Keratinocyte (primary cell): ENCODE results near the gene EML5. TPM values are rescaled to one million over a fixed set of nuclear protein-coding genes. Genes with fewer than 3 reads are reported as not detected.

Experiments
- DNase-seq: peaks from one replicate; pipeline ENCODE4 v3.0.0-alpha.2; 2011; ENCODE audit warnings: low read depth, missing footprints, low spot score
- FAIRE-seq: peaks from 2 replicates; lab custom pipeline; 2011; peaks lifted over from hg19 to GRCh38; lab: Jason Lieb, UNC
- H2AFZ ChIP-seq: 2 replicates; pipeline ENCODE4 v1.6.0; 2012; ENCODE audit warnings: low read length, control low read depth, inconsistent platforms; ENCODE audit not compliant: control insufficient read depth
- H3K27ac ChIP-seq: 2 replicates; pipeline ENCODE4 v1.5.1; 2011; ENCODE audit warnings: low read length; ENCODE audit not compliant: control insufficient read depth, insufficient read depth
- H3K27me3 ChIP-seq: 3 replicates; pipeline ENCODE4 v1.6.0; 2011; ENCODE audit warnings: low read length; ENCODE audit not compliant: control insufficient read depth, insufficient read depth; ENCODE audit errors: extremely low read depth
- H3K36me3 ChIP-seq, 2 experiments: 2 replicates in 1 of 2; 3 replicates in 1 of 2; pipeline ENCODE4 v1.5.1; 2011; ENCODE audit warnings: low read length in 2 of 2, mild to moderate bottlenecking in 1 of 2; ENCODE audit not compliant: control insufficient read depth in 2 of 2, insufficient read depth in 2 of 2; ENCODE audit errors: extremely low read depth in 1 of 2
- H3K4me1 ChIP-seq: 3 replicates; pipeline ENCODE4 v1.5.1; 2011; ENCODE audit warnings: low read length; ENCODE audit not compliant: control insufficient read depth, insufficient read depth; ENCODE audit errors: extremely low read depth
- H3K4me2 ChIP-seq: 3 replicates; pipeline ENCODE4 v1.6.0; 2011; ENCODE audit warnings: low read depth, low read length; ENCODE audit not compliant: control insufficient read depth, insufficient read depth; ENCODE audit errors: extremely low read depth
- H3K4me3 ChIP-seq, 3 experiments: fragments of 200-600 bp in 1 of 3; sonication (generic) in 1 of 3; 2 replicates in 2 of 3; 3 replicates in 1 of 3; pipeline ENCODE4 v1.5.1; 2011 to 2016; ENCODE audit warnings: low read length in 3 of 3, mild to moderate bottlenecking in 3 of 3, control low read depth in 2 of 3, inconsistent platforms in 1 of 3, low read depth in 1 of 3, mixed read lengths in 1 of 3, mixed run types in 1 of 3, moderate library complexity in 1 of 3; ENCODE audit not compliant: control insufficient read depth in 2 of 3, insufficient read depth in 2 of 3; ENCODE audit errors: extremely low read depth in 1 of 3
- H3K79me2 ChIP-seq: 2 replicates; pipeline ENCODE4 v1.6.0; 2012; ENCODE audit warnings: low read length; ENCODE audit not compliant: control insufficient read depth, insufficient read depth
- H3K9ac ChIP-seq: 3 replicates; pipeline ENCODE4 v1.6.0; 2011; ENCODE audit warnings: low read length; ENCODE audit not compliant: control insufficient read depth, insufficient read depth; ENCODE audit errors: extremely low read depth
- H3K9me1 ChIP-seq: 3 replicates; pipeline ENCODE4 v1.6.0; 2011; ENCODE audit warnings: low read length; ENCODE audit not compliant: control insufficient read depth, insufficient read depth; ENCODE audit errors: extremely low read depth
- H3K9me3 ChIP-seq: 2 replicates; pipeline ENCODE4 v1.5.1; 2012; ENCODE audit warnings: low read depth, low read length; ENCODE audit not compliant: control insufficient read depth
- H4K20me1 ChIP-seq: 3 replicates; pipeline ENCODE4 v1.6.0; 2011; ENCODE audit warnings: low read length; ENCODE audit not compliant: control insufficient read depth, insufficient read depth; ENCODE audit errors: extremely low read depth
- CTCF ChIP-seq, 3 experiments: IDR thresholded peaks in 1 of 3; conservative IDR thresholded peaks in 1 of 3; optimal IDR thresholded peaks in 1 of 3; 2 replicates in 2 of 3; 3 replicates in 1 of 3; pipeline versions ENCODE3 to v1.5.1; 2011; ENCODE audit warnings: low read length in 3 of 3, mild to moderate bottlenecking in 3 of 3, moderate library complexity in 2 of 3, control low read depth in 1 of 3, inconsistent platforms in 1 of 3; ENCODE audit not compliant: insufficient read depth in 2 of 3; ENCODE audit errors: extremely low read depth in 1 of 3
- EZH2 ChIP-seq: IDR thresholded peaks from one replicate; pipeline ENCODE4 v1.6.1; 2012; ENCODE audit warnings: inconsistent platforms, mild to moderate bottlenecking, low read length, moderate library complexity
- dilution Hi-C: fragments of 300-500 bp; cut with MboI; formaldehyde crosslinking; loops from one replicate; pipeline ENCODE4 v1.7.0; 2020; ENCODE audit warnings: low sequenced_read_pairs; ENCODE audit not compliant: extremely low pct_ligation_motif_present
- polyA plus RNA-seq, 5 experiments: library from polyadenylated mRNA; depleted of rRNA in 3 of 5; stranded (reverse) in 3 of 5; stranded (forward) in 1 of 5; unstranded in 1 of 5; fragments of >200 nt; gene quantifications; 1 replicate in 1 of 5; 2 replicates in 3 of 5; 3 replicates in 1 of 5; pipeline versions ENCODE4 v1.2.1 to v1.2.3, GENCODE V29; 2011 to 2012; ENCODE audit warnings: missing spikeins in 2 of 5, low read depth in 1 of 5, low replicate concordance in 1 of 5

The EML5 gene
- polyA plus RNA-seq, 1 donor (not counting 4 experiments of a cell fraction or from before 2014, with no cell fraction given) = 1.4 TPM

DNA sequence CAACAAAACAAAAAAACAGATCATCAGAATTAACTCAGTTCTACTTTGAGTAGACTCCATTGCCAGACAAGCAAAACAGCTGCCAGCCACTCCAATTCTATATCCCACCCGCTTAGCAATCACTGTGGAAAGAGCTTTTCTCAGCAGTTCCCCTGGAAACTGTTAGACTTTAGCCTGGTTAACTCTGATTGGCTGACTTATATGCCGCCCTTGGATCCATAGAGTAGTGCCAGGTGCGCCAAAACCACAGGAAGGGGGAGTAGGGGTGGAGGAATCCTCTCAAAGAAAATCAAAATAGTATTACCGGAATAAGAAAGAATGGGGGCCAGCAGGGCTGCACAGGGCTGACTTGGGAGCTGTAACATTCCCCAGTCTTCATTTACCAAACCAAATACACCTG lies 5.4 kb upstream of the EML5 start:
- Histone ChIP-seq H3K4me3 (no peak overlapping the region), H2AFZ (no peak overlapping the region), H4K20me1 (no peaks in the 10 kb centered on the region), H3K9me1 (no peaks in the 10 kb centered on the region), H3K36me3 (no peaks in the 10 kb centered on the region), H3K27ac (no peak overlapping the region), H3K9me3 (no peaks in the 10 kb centered on the region), H3K27me3 (no peaks in the 10 kb centered on the region), H3K9ac (no peak overlapping the region), H3K79me2 (no peaks in the 10 kb centered on the region), H3K4me2 (no peak overlapping the region), H3K4me1 (no peaks in the 10 kb centered on the region)
- FAIRE-seq (no peak), DNase-seq (no peak)
- dilution Hi-C loops = no loop called here
- TF ChIP-seq CTCF (optimal IDR thresholded peaks at IDR 0.05 in 1 of 3, IDR thresholded peaks at IDR 0.05 in 1 of 3, conservative IDR thresholded peaks at IDR 0.05 in 1 of 3; ENCODE audit: extremely low read depth in 1 of 3, insufficient read depth in 2 of 3, low read length in 3 of 3) (no peak), EZH2 (no peak)

- dilution Hi-C loops = no loop called here
- H3K27ac ChIP-seq = no peak overlapping the region
- peak overlapping the region; percentile 89 for H3K4me2 ChIP-seq
- H3K9ac ChIP-seq = peak overlapping the region; percentile 71
- H3K9me1 ChIP-seq = no peaks in the 10 kb centered on the region
- FAIRE-seq (no peak), DNase-seq (no peak)
- no peaks in the 10 kb centered on the region for H3K79me2 ChIP-seq
- H4K20me1 ChIP-seq = no peaks in the 10 kb centered on the region
- H3K4me3 ChIP-seq = peak overlapping the region; percentile 55 to 80 (median 68)
- H3K9me3 ChIP-seq = no peaks in the 10 kb centered on the region
- H3K36me3 ChIP-seq = no peaks in the 10 kb centered on the region
- peaks cover 5% of the 10 kb centered on the region for H3K27me3 ChIP-seq
- peak overlapping the region; percentile 89 for H2AFZ ChIP-seq
- TF ChIP-seq CTCF (optimal IDR thresholded peaks at IDR 0.05 in 1 of 3, IDR thresholded peaks at IDR 0.05 in 1 of 3, conservative IDR thresholded peaks at IDR 0.05 in 1 of 3; ENCODE audit: extremely low read depth in 1 of 3, insufficient read depth in 2 of 3, low read length in 3 of 3) (no peak), EZH2 (no peak)
- H3K4me1 ChIP-seq = peaks cover 4% of the 10 kb centered on the region
These were observed 489 bp upstream of the EML5 start for GRCh38 chr14:88793259-88793625.
